A673 (cell line): ENCODE measurements around the gene WDR46.

Experiments
- CTCF ChIP-seq: fragments of 300-800, 200-600 bp; sonication (generic); conservative IDR thresholded peaks from 2 replicates; pipeline ENCODE4 v1.5.1; 2017; ENCODE audit warnings: low read depth, mild to moderate bottlenecking, antibody characterized with exemption, low read length, moderate library complexity, mixed read lengths
- EZH2 ChIP-seq: fragments of 200-600 bp; sonication (generic); IDR thresholded peaks from 2 replicates; pipeline ENCODE4 v1.6.1; 2017; ENCODE audit warnings: borderline replicate concordance, low read depth, mild to moderate bottlenecking, mixed read lengths, antibody characterized with exemption, low read length; ENCODE audit not compliant: poor library complexity, severe bottlenecking

- TF ChIP-seq CTCF (no peak), EZH2 (no peak)
Observed at GRCh38 chr6:33279257-33279695, 9.8 kb downstream of the WDR46 start.
